T-cell (primary cell): ENCODE measurements around the gene IL16. TPM values are rescaled to one million over a fixed set of nuclear protein-coding genes. Genes with fewer than 3 reads are reported as not detected.
A peak's percentile ranks its signal among the peaks of the same experiment; 100 is the strongest.
"Not testable (repeated sequence)": the region's sequence is repeated elsewhere in the genome, so short reads cannot be mapped to it uniquely, and the experiment has no call there.

Experiments used
- ATAC-seq, 4 experiments: fragments of 200-7000 bp in 3 of 4; fragments of 150-1000 bp in 1 of 4; cut with Tn5 transposase; replicated peaks in 1 of 4; 1 replicate in 3 of 4; 2 replicates in 1 of 4; pipeline ENCODE4 v1.10.0; 2021; ENCODE audit warnings: moderate library complexity in 3 of 4, mild to moderate bottlenecking in 2 of 4, moderate number of reproducible peaks in 1 of 4
- CTCF ChIA-PET, 2 donors: fragments of 300-600 bp; sonication (Branson Sonifier 250); formaldehyde crosslinking; loops; one replicate each; lab custom pipeline; 2022; ENCODE audit warnings: antibody characterized with exemption in 2 of 2; lab: Charles Lee
- POLR2A ChIA-PET, 2 donors: fragments of 300-600 bp; sonication (Branson Sonifier 250); formaldehyde crosslinking; loops; one replicate each; lab custom pipeline; 2022; ENCODE audit warnings: antibody characterized with exemption in 2 of 2; lab: Charles Lee
- DNase-seq, 35 experiments: peaks; one replicate each; pipeline versions ENCODE4 v3.0.0 to v3.0.0-alpha.2; 2013 to 2023
- H3K27ac ChIP-seq: one replicate; pipeline ENCODE4 v1.5.1; 2013; ENCODE audit warnings: low read length
- H3K27me3 ChIP-seq, 2 experiments: replicated peaks in 1 of 2; 1 replicate in 1 of 2; 2 replicates in 1 of 2; pipeline versions ENCODE4 v1.6.1 to v1.7.0; 2013; ENCODE audit warnings: low read length in 1 of 2, mixed read lengths in 1 of 2; ENCODE audit not compliant: control insufficient read depth in 2 of 2, insufficient read depth in 2 of 2; ENCODE audit errors: extremely low read depth in 1 of 2
- H3K36me3 ChIP-seq, 2 donors: 1 replicate in 1 of 2; 2 replicates in 1 of 2; pipeline versions ENCODE4 v1.6.1 to v1.7.0; 2013; ENCODE audit warnings: low read length in 1 of 2; ENCODE audit not compliant: control insufficient read depth in 2 of 2, insufficient read depth in 1 of 2; ENCODE audit errors: extremely low read depth in 1 of 2
- H3K4me1 ChIP-seq, 2 experiments: 1 replicate in 1 of 2; 2 replicates in 1 of 2; pipeline versions ENCODE4 v1.6.1 to v1.7.0; 2013; ENCODE audit warnings: low read length in 2 of 2, mixed read lengths in 1 of 2; ENCODE audit not compliant: insufficient read depth in 2 of 2, control insufficient read depth in 1 of 2; ENCODE audit errors: extremely low read depth in 1 of 2
- H3K4me3 ChIP-seq, 2 donors: 1 replicate in 1 of 2; 2 replicates in 1 of 2; pipeline versions ENCODE4 v1.5.1 to v1.7.0; 2013; ENCODE audit warnings: mild to moderate bottlenecking in 2 of 2, low read length in 1 of 2, moderate library complexity in 1 of 2; ENCODE audit not compliant: control insufficient read depth in 1 of 2; ENCODE audit errors: extremely low read depth in 1 of 2
- H3K9me3 ChIP-seq: 2 replicates; pipeline ENCODE4 v1.7.0; 2013
- H3K27ac Mint-ChIP-seq, 2 donors: one replicate each; pipeline ENCODE4 v1.8.0; 2020 to 2021; ENCODE audit warnings: mild to moderate bottlenecking in 2 of 2, mixed read lengths in 2 of 2
- H3K27me3 Mint-ChIP-seq, 2 donors: one replicate each; pipeline ENCODE4 v1.8.0; 2021 to 2022; ENCODE audit warnings: mixed read lengths in 2 of 2
- H3K36me3 Mint-ChIP-seq: one replicate; pipeline ENCODE4 v1.8.0; 2021; ENCODE audit warnings: mixed read lengths
- H3K4me1 Mint-ChIP-seq, 3 donors: one replicate each; pipeline ENCODE4 v1.8.0; 2020 to 2022; ENCODE audit warnings: mixed read lengths in 3 of 3, mild to moderate bottlenecking in 1 of 3
- H3K4me3 Mint-ChIP-seq, 3 donors: one replicate each; pipeline ENCODE4 v1.8.0; 2020 to 2022; ENCODE audit warnings: mild to moderate bottlenecking in 3 of 3, mixed read lengths in 3 of 3, moderate library complexity in 3 of 3
- H3K9me3 Mint-ChIP-seq, 3 donors: one replicate each; pipeline ENCODE4 v1.8.0; 2020 to 2022; ENCODE audit warnings: mixed read lengths in 3 of 3
- WGBS: methylation state at CpG from one replicate; pipeline ENCODE4 v1.1.5; 2013; ENCODE audit warnings: missing lambda C conversion rate; ENCODE audit not compliant: insufficient coverage; 5-methylcytosine and 5-hydroxymethylcytosine counted together
- total RNA-seq, 35 experiments: library from RNA in 6 of 35; stranded (reverse) in 6 of 35; fragments of 120-200 nt in 1 of 35; gene quantifications; one replicate each; pipeline versions ENCODE4 v1.2.1 to v1.2.4 and lab custom pipeline; 2013 to 2026

Gene IL16
- total RNA-seq, 5 donors from 2014 or later (not counting 1 experiment from before 2014, with no cell fraction given), result 143 to 319 (median 299) TPM

DNA sequence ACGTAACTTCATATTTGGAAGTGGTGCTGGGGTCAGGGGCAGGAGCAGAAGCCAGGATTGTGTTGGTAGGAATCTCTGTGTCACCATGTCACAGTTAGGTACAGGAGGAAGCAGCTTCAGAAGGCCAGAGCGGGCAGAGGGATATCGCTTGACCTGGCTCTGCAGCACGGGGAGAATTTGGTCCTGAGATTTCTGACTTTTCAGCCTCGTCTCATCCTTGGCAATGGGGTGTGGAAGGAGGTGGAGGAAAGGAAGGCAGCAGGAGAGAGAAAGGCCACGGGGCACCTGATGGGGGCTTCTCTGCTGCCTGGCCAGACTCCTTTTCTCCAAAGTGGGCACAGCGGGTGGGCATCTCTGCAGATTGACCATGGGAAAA lies 564 bp downstream of the IL16 start:
- DNase-seq, result no peak
- no peaks in the 10 kb centered on the region for H3K36me3 ChIP-seq
- H3K36me3 Mint-ChIP-seq, result no peaks in the 10 kb centered on the region
- peaks cover 0 to 5% (median 0%) of the 10 kb centered on the region in 3 donors for H3K4me1 Mint-ChIP-seq
- no peak overlapping the region for H3K4me3 ChIP-seq
- H3K27ac ChIP-seq, result no peak overlapping the region
- H3K9me3 Mint-ChIP-seq, result no peaks in the 10 kb centered on the region
- peaks cover 3 to 25% of the 10 kb centered on the region in 2 donors for H3K27me3 Mint-ChIP-seq
- WGBS, result 63% methylated on average over 4 of the region's 7 CpGs
- ChIA-PET POLR2A (no interaction called here), CTCF (no interaction called here)
- ATAC-seq, result no peak
- H3K4me1 ChIP-seq, result no peaks in the 10 kb centered on the region
- no peak overlapping the region for H3K4me3 Mint-ChIP-seq
- peaks cover 0 to 26% of the 10 kb centered on the region in 2 experiments for H3K27me3 ChIP-seq
- H3K9me3 ChIP-seq, result no peaks in the 10 kb centered on the region
- no peak overlapping the region for H3K27ac Mint-ChIP-seq

DNA sequence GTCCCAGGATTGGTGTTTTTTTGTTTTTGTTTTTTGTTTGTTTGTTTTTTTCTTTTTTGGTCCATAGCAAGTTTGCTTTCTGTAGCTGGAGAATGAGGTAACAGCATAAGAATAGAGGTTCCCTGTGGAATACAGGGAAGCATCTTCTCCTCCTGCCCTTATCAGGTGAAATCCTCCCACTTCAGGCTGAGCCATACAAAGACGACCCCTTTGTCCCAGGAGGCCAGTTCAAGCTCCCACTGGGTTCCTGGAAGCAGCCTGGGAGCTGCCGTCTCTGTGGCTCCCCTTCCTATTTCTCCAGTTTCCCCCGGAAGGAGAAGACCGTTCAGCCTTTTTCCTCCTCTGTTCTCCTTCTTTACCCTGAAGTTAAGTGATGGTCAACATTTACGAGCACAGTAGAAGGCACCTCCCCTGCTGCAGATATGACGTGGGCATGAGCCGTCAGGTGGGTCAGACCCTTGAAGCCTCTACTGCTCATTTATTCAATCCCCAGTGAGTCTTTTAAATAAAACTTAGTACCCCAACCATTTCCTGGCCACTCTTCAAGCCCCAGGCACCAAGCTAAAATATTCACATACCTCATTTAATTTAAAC lies 1.1 kb downstream of the IL16 start:
- Mint-ChIP-seq H3K36me3 (no peaks in the 10 kb centered on the region), H3K27me3 (peaks cover 3 to 23% of the 10 kb centered on the region in 2 donors), H3K4me3 (no peak overlapping the region), H3K4me1 (peaks cover 0 to 5% (median 0%) of the 10 kb centered on the region in 3 donors), H3K9me3 (no peaks in the 10 kb centered on the region), H3K27ac (no peak overlapping the region)
- Histone ChIP-seq H3K4me1 (no peaks in the 10 kb centered on the region), H3K9me3 (no peaks in the 10 kb centered on the region), H3K27me3 (peaks cover 0 to 25% of the 10 kb centered on the region in 2 experiments), H3K27ac (no peak overlapping the region), H3K36me3 (no peaks in the 10 kb centered on the region), H3K4me3 (no peak overlapping the region)
- ATAC-seq (no peak), DNase-seq (no peak)
- ChIA-PET CTCF (no interaction called here), POLR2A (no interaction called here)
- 80% methylated on average over 5 of the region's 7 CpGs for WGBS

DNA sequence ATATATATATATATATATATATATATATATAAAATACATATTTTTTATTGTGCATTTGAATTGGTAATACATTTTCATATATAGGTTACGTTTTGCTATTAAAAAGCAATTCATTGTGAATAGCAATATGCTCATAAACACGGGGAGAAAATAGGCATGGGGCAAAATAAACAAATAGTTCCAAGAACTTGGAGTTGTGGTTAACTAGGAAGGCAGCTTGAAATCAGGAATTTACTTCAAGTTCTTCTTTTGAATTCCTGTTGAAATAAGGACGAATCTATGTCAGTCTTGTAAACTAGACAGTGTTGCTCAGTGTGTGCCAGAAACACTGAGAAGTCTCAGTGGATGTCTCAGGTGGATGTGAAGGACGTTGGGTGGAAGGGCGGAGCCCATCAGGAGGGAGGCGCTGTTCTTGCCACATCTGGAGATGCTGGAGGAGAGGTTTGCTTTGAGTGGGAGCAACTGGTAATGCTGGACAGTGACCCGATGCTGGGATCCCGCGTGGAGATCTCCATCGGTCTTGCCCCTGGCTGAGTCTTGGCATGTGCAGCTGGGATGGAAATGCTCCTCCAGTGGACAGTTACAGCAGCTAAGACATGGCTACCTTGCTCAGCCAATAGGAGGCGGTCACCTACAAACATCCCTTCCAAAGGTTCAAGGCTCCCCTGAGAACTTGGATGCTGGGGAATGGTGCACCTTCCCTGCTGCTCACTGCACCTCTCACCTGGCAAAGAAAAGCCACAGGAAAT lies 2.5 kb downstream of the IL16 start:
- no peak overlapping the region for H3K27ac Mint-ChIP-seq
- Histone ChIP-seq H3K36me3 (no peaks in the 10 kb centered on the region), H3K9me3 (no peaks in the 10 kb centered on the region), H3K4me1 (no peaks in the 10 kb centered on the region), H3K4me3 (no peak overlapping the region), H3K27ac (no peak overlapping the region), H3K27me3 (peaks cover 0 to 25% of the 10 kb centered on the region in 2 experiments)
- WGBS, result 81% methylated on average over 9 of the region's 11 CpGs
- no peak overlapping the region for H3K4me3 Mint-ChIP-seq
- DNase-seq, result no peak
- no peak for ATAC-seq
- no peaks in the 10 kb centered on the region for H3K36me3 Mint-ChIP-seq
- ChIA-PET CTCF (no interaction called here), POLR2A (no interaction called here)
- H3K4me1 Mint-ChIP-seq, result peaks cover 0 to 5% (median 0%) of the 10 kb centered on the region in 3 donors
- H3K9me3 Mint-ChIP-seq, result no peaks in the 10 kb centered on the region
- H3K27me3 Mint-ChIP-seq, result peaks cover 3 to 16% of the 10 kb centered on the region in 2 donors

DNA sequence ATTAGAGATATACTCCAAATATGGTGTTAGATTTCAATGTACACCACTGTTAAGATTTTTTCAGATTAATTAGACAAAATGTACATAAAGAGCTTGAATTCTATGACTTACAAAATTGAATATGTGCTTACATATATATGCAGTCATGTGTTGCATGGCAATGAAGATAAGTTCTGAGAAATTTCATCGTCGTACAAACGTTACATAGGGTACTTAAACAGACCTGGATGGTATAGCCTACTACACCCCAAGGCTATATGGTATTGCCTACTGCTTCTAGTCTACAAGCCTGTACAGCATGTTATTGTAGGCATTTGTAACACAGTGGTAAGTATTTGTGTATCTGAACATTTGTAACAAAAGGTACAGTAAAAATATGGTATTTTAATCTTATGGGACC lies 9.3 kb downstream of the IL16 start:
- Mint-ChIP-seq H3K36me3 (no peaks in the 10 kb centered on the region), H3K4me1 (no peaks in the 10 kb centered on the region), H3K27me3 (peaks cover 0 to 3% of the 10 kb centered on the region in 2 donors), H3K4me3 (no peak overlapping the region), H3K9me3 (peaks cover 4 to 9% (median 8%) of the 10 kb centered on the region in 3 donors), H3K27ac (no peak overlapping the region)
- no peaks in the 10 kb centered on the region for H3K9me3 ChIP-seq
- H3K27ac ChIP-seq, result no peak overlapping the region
- H3K4me3 ChIP-seq, result no peak overlapping the region
- POLR2A ChIA-PET, result no interaction called here
- no peaks in the 10 kb centered on the region for H3K36me3 ChIP-seq
- DNase-seq, result no peak
- H3K4me1 ChIP-seq, result no peaks in the 10 kb centered on the region
- ATAC-seq, result no peak
- CTCF ChIA-PET, result no interaction called here
- no CpG with 5 or more reads among the region's 3 CpGs for WGBS
- H3K27me3 ChIP-seq, result peaks cover 0 to 5% of the 10 kb centered on the region in 2 experiments

DNA sequence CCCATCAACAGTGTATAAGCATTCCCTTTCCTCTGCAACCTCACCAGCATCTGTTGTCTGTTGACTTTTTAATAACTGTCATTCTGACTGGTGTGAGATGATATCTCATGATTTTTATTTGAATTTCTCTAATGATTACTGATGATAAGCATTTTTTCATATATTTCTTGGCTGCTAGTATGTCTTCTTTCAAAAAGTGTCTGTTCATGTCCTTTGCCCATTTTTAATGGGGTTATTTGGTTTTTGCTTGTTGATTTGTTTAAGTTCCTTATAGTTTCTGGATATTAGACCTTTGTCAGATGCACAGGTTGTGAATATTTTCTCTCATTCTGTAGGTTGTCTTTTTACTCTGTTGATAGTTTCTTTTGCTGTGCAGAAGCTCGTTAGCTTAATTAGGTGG lies 11.3 kb downstream of the IL16 start:
- POLR2A ChIA-PET, CTCF ChIA-PET: not testable (repeated sequence)

DNA sequence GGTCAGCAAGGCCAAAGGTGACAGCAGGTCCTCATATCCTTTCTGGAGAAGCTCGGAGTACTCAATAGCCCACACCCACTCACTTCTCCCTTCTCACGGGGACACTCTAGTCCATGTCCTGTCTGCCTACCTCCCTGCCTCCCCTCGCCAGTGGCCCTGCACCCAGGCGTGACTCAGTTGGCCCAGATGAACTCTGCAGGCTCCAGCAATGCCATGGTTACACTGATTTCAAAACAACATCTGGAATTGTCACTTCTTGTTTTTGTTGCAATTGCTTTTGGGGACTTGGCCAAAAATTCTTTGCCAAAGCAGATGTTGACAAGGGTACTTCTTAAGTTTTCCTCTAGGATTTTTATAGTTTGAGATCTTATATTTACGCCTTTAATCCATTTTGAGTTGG lies 13.0 kb downstream of the IL16 start:
- H3K27ac Mint-ChIP-seq, result no peak overlapping the region
- ATAC-seq, result no peak
- Histone ChIP-seq H3K4me3 (no peak overlapping the region), H3K9me3 (no peaks in the 10 kb centered on the region), H3K4me1 (no peaks in the 10 kb centered on the region), H3K27ac (no peak overlapping the region), H3K27me3 (peaks cover 0 to 7% of the 10 kb centered on the region in 2 experiments), H3K36me3 (no peaks in the 10 kb centered on the region)
- peaks cover 0 to 7% of the 10 kb centered on the region in 2 donors for H3K27me3 Mint-ChIP-seq
- H3K4me1 Mint-ChIP-seq, result no peaks in the 10 kb centered on the region
- ChIA-PET POLR2A (no interaction called here), CTCF (no interaction called here)
- 78% methylated on average over 4 of the region's 5 CpGs for WGBS
- no peak for DNase-seq
- H3K36me3 Mint-ChIP-seq, result peaks cover 4% of the 10 kb centered on the region
- H3K9me3 Mint-ChIP-seq, result peaks cover 10 to 27% (median 21%) of the 10 kb centered on the region in 3 donors
- H3K4me3 Mint-ChIP-seq, result no peak overlapping the region

More for the DNA sequence above, 11.3 kb downstream of the IL16 start:
- not testable (repeated sequence) for H3K9me3 ChIP-seq, H3K36me3 Mint-ChIP-seq, ATAC-seq, H3K4me1 Mint-ChIP-seq, H3K27ac ChIP-seq, H3K27me3 Mint-ChIP-seq, H3K27me3 ChIP-seq, DNase-seq, H3K4me1 ChIP-seq, H3K4me3 Mint-ChIP-seq, H3K4me3 ChIP-seq, H3K36me3 ChIP-seq
- Mint-ChIP-seq H3K27ac (peak overlapping the region in 1 of 2 donors; percentile 39), H3K9me3 (peaks cover 4 to 11% (median 8%) of the 10 kb centered on the region in 3 donors)
- WGBS, result 50% methylated on average over 1 of the region's 1 CpG
